HEK293 (cell line): ENCODE measurements around the gene TBCEL.

ENCODE experiments used
- ZBTB20 ChIP-seq: fragments of 450-650 bp; formaldehyde crosslinking; IDR thresholded peaks from 2 replicates; pipeline ENCODE4 v1.5.1; 2016; ENCODE audit warnings: missing biosample characterization, missing genetic modification characterization
- ZNF174 ChIP-seq: fragments of 450-650 bp; formaldehyde crosslinking; IDR thresholded peaks from 2 replicates; pipeline ENCODE4 v1.5.0; 2017; ENCODE audit warnings: missing biosample characterization, mild to moderate bottlenecking, missing genetic modification characterization
- ZNF274 ChIP-seq, 2 experiments: fragments of 200-500 bp in 1 of 2; fragments of 450-650 bp in 1 of 2; sonication (Bioruptor generic) in 1 of 2; formaldehyde crosslinking in 1 of 2; IDR thresholded peaks; 2 replicates each; pipeline versions ENCODE4 v1.5.1 to v1.6.1; 2014 to 2016; ENCODE audit warnings: borderline replicate concordance in 1 of 2, inconsistent platforms in 1 of 2, low read length in 1 of 2, missing biosample characterization in 1 of 2, missing genetic modification characterization in 1 of 2
- ZNF514 ChIP-seq: fragments of 450-650 bp; formaldehyde crosslinking; IDR thresholded peaks from 2 replicates; pipeline ENCODE4 v1.5.1; 2016; ENCODE audit warnings: missing biosample characterization, missing genetic modification characterization
- TF ChIP-seq, protein P1 (sequence below): fragments of 450-650 bp; formaldehyde crosslinking; IDR thresholded peaks from 2 replicates; pipeline ENCODE4 v1.5.1; 2016; ENCODE audit warnings: missing biosample characterization, missing genetic modification characterization
- TF ChIP-seq, protein P2 (sequence below): fragments of 450-650 bp; formaldehyde crosslinking; IDR thresholded peaks from 2 replicates; pipeline ENCODE4 v1.5.1; 2016; ENCODE audit warnings: missing biosample characterization, missing genetic modification characterization
- TF ChIP-seq, protein P3 (sequence below): fragments of 450-650 bp; formaldehyde crosslinking; IDR thresholded peaks from 2 replicates; pipeline ENCODE4 v1.5.1; 2016; ENCODE audit warnings: missing biosample characterization, missing genetic modification characterization

DNA sequence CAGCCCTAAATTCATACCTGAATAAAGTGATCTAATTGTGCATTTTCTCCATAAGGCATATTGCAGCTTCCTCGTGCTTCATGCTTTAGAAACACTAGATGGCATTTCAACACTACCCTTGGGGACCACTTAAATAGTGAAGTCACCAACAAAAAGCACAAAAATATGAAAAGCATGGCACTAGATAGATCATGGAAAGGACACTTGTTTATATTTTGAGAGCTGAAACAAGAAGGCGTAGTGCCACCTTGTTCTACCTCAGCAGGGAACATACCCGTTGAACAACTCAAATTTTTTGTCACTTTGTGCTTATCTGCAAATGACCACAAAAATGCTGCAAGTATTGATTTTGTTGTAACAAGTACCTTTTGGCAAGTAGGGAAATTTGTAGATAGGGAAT is 8.6 kb downstream of the TBCEL start:
- TF ChIP-seq ZNF514 (tag by site-specific recombination): no peak
- TF ChIP-seq, protein P1, sequence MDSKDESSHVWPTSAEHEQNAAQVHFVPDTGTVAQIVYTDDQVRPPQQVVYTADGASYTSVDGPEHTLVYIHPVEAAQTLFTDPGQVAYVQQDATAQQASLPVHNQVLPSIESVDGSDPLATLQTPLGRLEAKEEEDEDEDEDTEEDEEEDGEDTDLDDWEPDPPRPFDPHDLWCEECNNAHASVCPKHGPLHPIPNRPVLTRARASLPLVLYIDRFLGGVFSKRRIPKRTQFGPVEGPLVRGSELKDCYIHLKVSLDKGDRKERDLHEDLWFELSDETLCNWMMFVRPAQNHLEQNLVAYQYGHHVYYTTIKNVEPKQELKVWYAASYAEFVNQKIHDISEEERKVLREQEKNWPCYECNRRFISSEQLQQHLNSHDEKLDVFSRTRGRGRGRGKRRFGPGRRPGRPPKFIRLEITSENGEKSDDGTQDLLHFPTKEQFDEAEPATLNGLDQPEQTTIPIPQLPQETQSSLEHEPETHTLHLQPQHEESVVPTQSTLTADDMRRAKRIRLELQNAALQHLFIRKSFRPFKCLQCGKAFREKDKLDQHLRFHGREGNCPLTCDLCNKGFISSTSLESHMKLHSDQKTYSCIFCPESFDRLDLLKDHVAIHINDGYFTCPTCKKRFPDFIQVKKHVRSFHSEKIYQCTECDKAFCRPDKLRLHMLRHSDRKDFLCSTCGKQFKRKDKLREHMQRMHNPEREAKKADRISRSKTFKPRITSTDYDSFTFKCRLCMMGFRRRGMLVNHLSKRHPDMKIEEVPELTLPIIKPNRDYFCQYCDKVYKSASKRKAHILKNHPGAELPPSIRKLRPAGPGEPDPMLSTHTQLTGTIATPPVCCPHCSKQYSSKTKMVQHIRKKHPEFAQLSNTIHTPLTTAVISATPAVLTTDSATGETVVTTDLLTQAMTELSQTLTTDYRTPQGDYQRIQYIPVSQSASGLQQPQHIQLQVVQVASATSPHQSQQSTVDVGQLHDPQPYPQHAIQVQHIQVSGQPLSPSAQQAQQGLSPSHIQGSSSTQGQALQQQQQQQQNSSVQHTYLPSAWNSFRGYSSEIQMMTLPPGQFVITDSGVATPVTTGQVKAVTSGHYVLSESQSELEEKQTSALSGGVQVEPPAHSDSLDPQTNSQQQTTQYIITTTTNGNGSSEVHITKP (tag by site-specific recombination): no peak
- TF ChIP-seq ZBTB20 (tag by site-specific recombination): no peak
- TF ChIP-seq ZNF274 (IDR thresholded peaks at IDR 0.05; ENCODE audit: low read length): no peak
- TF ChIP-seq ZNF274 (tag by site-specific recombination; IDR thresholded peaks at IDR 0.05; ENCODE audit: borderline replicate concordance): no peak
- TF ChIP-seq, protein P2, sequence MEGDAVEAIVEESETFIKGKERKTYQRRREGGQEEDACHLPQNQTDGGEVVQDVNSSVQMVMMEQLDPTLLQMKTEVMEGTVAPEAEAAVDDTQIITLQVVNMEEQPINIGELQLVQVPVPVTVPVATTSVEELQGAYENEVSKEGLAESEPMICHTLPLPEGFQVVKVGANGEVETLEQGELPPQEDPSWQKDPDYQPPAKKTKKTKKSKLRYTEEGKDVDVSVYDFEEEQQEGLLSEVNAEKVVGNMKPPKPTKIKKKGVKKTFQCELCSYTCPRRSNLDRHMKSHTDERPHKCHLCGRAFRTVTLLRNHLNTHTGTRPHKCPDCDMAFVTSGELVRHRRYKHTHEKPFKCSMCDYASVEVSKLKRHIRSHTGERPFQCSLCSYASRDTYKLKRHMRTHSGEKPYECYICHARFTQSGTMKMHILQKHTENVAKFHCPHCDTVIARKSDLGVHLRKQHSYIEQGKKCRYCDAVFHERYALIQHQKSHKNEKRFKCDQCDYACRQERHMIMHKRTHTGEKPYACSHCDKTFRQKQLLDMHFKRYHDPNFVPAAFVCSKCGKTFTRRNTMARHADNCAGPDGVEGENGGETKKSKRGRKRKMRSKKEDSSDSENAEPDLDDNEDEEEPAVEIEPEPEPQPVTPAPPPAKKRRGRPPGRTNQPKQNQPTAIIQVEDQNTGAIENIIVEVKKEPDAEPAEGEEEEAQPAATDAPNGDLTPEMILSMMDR (tag by site-specific recombination): no peak
- TF ChIP-seq ZNF174: no peak
- TF ChIP-seq, protein P3, sequence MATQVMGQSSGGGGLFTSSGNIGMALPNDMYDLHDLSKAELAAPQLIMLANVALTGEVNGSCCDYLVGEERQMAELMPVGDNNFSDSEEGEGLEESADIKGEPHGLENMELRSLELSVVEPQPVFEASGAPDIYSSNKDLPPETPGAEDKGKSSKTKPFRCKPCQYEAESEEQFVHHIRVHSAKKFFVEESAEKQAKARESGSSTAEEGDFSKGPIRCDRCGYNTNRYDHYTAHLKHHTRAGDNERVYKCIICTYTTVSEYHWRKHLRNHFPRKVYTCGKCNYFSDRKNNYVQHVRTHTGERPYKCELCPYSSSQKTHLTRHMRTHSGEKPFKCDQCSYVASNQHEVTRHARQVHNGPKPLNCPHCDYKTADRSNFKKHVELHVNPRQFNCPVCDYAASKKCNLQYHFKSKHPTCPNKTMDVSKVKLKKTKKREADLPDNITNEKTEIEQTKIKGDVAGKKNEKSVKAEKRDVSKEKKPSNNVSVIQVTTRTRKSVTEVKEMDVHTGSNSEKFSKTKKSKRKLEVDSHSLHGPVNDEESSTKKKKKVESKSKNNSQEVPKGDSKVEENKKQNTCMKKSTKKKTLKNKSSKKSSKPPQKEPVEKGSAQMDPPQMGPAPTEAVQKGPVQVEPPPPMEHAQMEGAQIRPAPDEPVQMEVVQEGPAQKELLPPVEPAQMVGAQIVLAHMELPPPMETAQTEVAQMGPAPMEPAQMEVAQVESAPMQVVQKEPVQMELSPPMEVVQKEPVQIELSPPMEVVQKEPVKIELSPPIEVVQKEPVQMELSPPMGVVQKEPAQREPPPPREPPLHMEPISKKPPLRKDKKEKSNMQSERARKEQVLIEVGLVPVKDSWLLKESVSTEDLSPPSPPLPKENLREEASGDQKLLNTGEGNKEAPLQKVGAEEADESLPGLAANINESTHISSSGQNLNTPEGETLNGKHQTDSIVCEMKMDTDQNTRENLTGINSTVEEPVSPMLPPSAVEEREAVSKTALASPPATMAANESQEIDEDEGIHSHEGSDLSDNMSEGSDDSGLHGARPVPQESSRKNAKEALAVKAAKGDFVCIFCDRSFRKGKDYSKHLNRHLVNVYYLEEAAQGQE (tag by site-specific recombination): no peak
